HCT116 (cell line): ENCODE measurements around the gene CEBPA. TPM values are rescaled to one million over a fixed set of nuclear protein-coding genes. Genes with fewer than 3 reads are reported as not detected.

Source experiments
- ATAC-seq: fragments of 200-7000 bp; cut with Tn5 transposase; 2 replicates; pipeline ENCODE4 v1.9.1; 2020; ENCODE audit warnings: mild to moderate bottlenecking, moderate library complexity
- BruUV-seq: library from RNA; stranded (reverse); fragments of 400-500 nt; replicated peaks from 2 replicates; lab custom pipeline; 2021; lab: Mats Ljungman, UMichigan
- CTCF ChIA-PET: fragments of 300-600 bp; sonication (Branson Sonifier 250); formaldehyde crosslinking; loops from one replicate; lab custom pipeline; 2021; ENCODE audit warnings: antibody characterized with exemption; lab: Charles Lee
- POLR2A ChIA-PET: fragments of 300-600, 350-600 bp; sonication (Branson Sonifier 250); formaldehyde crosslinking; loops from one replicate; lab custom pipeline; 2021; ENCODE audit warnings: antibody characterized with exemption; lab: Charles Lee
- RAD21 ChIA-PET, 2 experiments: fragments of 300-600 bp; sonication (Branson Sonifier 250); formaldehyde crosslinking; loops; one replicate each; lab custom pipeline; 2023; ENCODE audit warnings: low total read pairs in 2 of 2; ENCODE audit not compliant: uncharacterized antibody in 2 of 2, unreplicated experiment in 2 of 2, low non-redundant PET in 1 of 2; lab: Charles Lee
- DNase-seq: peaks from one replicate; pipeline ENCODE4 v3.0.0-alpha.2; 2010; ENCODE audit warnings: low read depth, low spot score
- H2AFZ ChIP-seq: fragments of 200-600 bp; shearing (Covaris generic), sonication (generic); 2 replicates; pipeline ENCODE4 v1.6.1; 2017; ENCODE audit warnings: low read depth, mixed run types, mixed read lengths, antibody characterized with exemption, low read length; ENCODE audit not compliant: poor library complexity, severe bottlenecking
- H3K27ac ChIP-seq: 2 replicates; pipeline ENCODE4 v1.5.1; 2012; ENCODE audit warnings: low read depth, low read length
- H3K27me3 ChIP-seq: fragments of 200-600 bp; sonication (generic); 2 replicates; pipeline ENCODE4 v1.6.1; 2016; ENCODE audit warnings: mixed run types, low read length, mixed read lengths; ENCODE audit not compliant: insufficient read depth
- H3K36me3 ChIP-seq, 2 experiments: fragments of 200-500 bp in 1 of 2; fragments of 200-600 bp in 1 of 2; sonication (Bioruptor generic) in 1 of 2; sonication (generic) in 1 of 2; 2 replicates each; pipeline versions ENCODE4 v1.5.1 to v1.6.1; 2014 to 2016; ENCODE audit warnings: low read length in 2 of 2, inconsistent platforms in 1 of 2, mixed read lengths in 1 of 2, mixed run types in 1 of 2; ENCODE audit not compliant: insufficient read depth in 2 of 2, control insufficient read depth in 1 of 2
- H3K4me1 ChIP-seq, 2 experiments: fragments of 200-600 bp in 1 of 2; sonication (generic) in 1 of 2; 2 replicates each; pipeline versions ENCODE4 v1.5.1 to v1.6.1; 2012 to 2017; ENCODE audit warnings: low read length in 2 of 2, inconsistent platforms in 1 of 2, mild to moderate bottlenecking in 1 of 2, mixed read lengths in 1 of 2, mixed run types in 1 of 2, moderate library complexity in 1 of 2; ENCODE audit not compliant: insufficient read depth in 2 of 2, control insufficient read depth in 1 of 2
- H3K4me2 ChIP-seq: fragments of 200-600 bp; sonication (generic); 2 replicates; pipeline ENCODE4 v1.6.1; 2017; ENCODE audit warnings: mixed run types, low read length, mixed read lengths
- H3K4me3 ChIP-seq, 2 experiments: fragments of 200-600 bp in 1 of 2; sonication (generic) in 1 of 2; replicated peaks in 1 of 2; 2 replicates each; pipeline ENCODE4 v1.5.1; 2011 to 2016; ENCODE audit warnings: low read length in 2 of 2, control low read depth in 1 of 2, low read depth in 1 of 2, mild to moderate bottlenecking in 1 of 2, mixed read lengths in 1 of 2, mixed run types in 1 of 2
- H3K79me2 ChIP-seq: fragments of 200-600 bp; sonication (generic); 2 replicates; pipeline ENCODE4 v1.6.1; 2017; ENCODE audit warnings: mild to moderate bottlenecking, mixed run types, low read length, moderate library complexity, mixed read lengths; ENCODE audit not compliant: insufficient read depth
- H3K9ac ChIP-seq: fragments of 200-600 bp; sonication (generic); 2 replicates; pipeline ENCODE4 v1.6.1; 2016; ENCODE audit warnings: low read length, mixed read lengths
- H3K9me2 ChIP-seq: fragments of 200-600 bp; sonication (generic), shearing (Covaris generic); 2 replicates; pipeline ENCODE4 v1.6.1; 2017; ENCODE audit warnings: mixed run types, mild to moderate bottlenecking, moderate library complexity; ENCODE audit not compliant: insufficient read depth
- H3K9me3 ChIP-seq, 2 experiments: fragments of 200-500 bp in 1 of 2; fragments of 200-600 bp in 1 of 2; sonication (Bioruptor generic) in 1 of 2; sonication (generic) in 1 of 2; 2 replicates each; pipeline ENCODE4 v1.6.1; 2014 to 2017; ENCODE audit warnings: low read length in 2 of 2, mixed read lengths in 2 of 2, inconsistent platforms in 1 of 2, low read depth in 1 of 2, mild to moderate bottlenecking in 1 of 2, mixed run types in 1 of 2, moderate library complexity in 1 of 2; ENCODE audit not compliant: control insufficient read depth in 1 of 2, insufficient read depth in 1 of 2
- H4K20me1 ChIP-seq: fragments of 200-600 bp; sonication (generic), shearing (Covaris generic); 2 replicates; pipeline ENCODE4 v1.6.1; 2017; ENCODE audit warnings: mixed run types, mild to moderate bottlenecking, moderate library complexity; ENCODE audit not compliant: insufficient read depth
- CEBPB ChIP-seq: IDR thresholded peaks from 2 replicates; pipeline ENCODE4 v1.6.1; 2012; ENCODE audit warnings: low read depth
- CTCF ChIP-seq, 3 experiments: fragments of 200-600 bp in 1 of 3; sonication (generic) in 1 of 3; IDR thresholded peaks in 2 of 3; conservative IDR thresholded peaks in 1 of 3; 2 replicates each; pipeline ENCODE4 v1.5.1; 2012 to 2017; ENCODE audit warnings: low read depth in 2 of 3, low read length in 2 of 3, antibody characterized with exemption in 1 of 3, borderline replicate concordance in 1 of 3, control low read depth in 1 of 3, mild to moderate bottlenecking in 1 of 3, mixed read lengths in 1 of 3, mixed run types in 1 of 3, moderate library complexity in 1 of 3; ENCODE audit not compliant: insufficient read depth in 1 of 3
- EGR1 ChIP-seq: IDR thresholded peaks from 2 replicates; pipeline ENCODE4 v1.6.1; 2012; ENCODE audit warnings: low read depth
- EZH2 ChIP-seq: fragments of 200-600 bp; sonication (generic); IDR thresholded peaks from 2 replicates; pipeline ENCODE4 v1.6.1; 2017; ENCODE audit warnings: antibody characterized with exemption, mixed run types
- EZH2phosphoT487 ChIP-seq: fragments of 200-600 bp; IDR thresholded peaks from 2 replicates; pipeline ENCODE4 v1.6.1; 2018; ENCODE audit warnings: antibody characterized with exemption, borderline replicate concordance
- JUND ChIP-seq: IDR thresholded peaks from 2 replicates; pipeline ENCODE4 v1.6.1; 2012
- MAX ChIP-seq: IDR thresholded peaks from 2 replicates; pipeline ENCODE4 v1.6.1; 2012
- POLR2A ChIP-seq: IDR thresholded peaks from 2 replicates; pipeline ENCODE4 v1.7.0; 2011; ENCODE audit warnings: borderline replicate concordance; ENCODE audit not compliant: insufficient read depth, insufficient read length; ENCODE audit errors: extremely low read depth
- POLR2AphosphoS5 ChIP-seq: IDR thresholded peaks from 2 replicates; pipeline ENCODE4 v1.6.1; 2011; ENCODE audit warnings: mild to moderate bottlenecking, low read depth, low read length, moderate library complexity
- RAD21 ChIP-seq: IDR thresholded peaks from 2 replicates; pipeline ENCODE4 v1.6.1; 2012; ENCODE audit warnings: low read depth, mild to moderate bottlenecking
- SIN3A ChIP-seq: IDR thresholded peaks from 2 replicates; pipeline ENCODE4 v1.6.1; 2012; ENCODE audit warnings: low read depth
- SP1 ChIP-seq: IDR thresholded peaks from 2 replicates; pipeline ENCODE4 v1.6.1; 2012; ENCODE audit warnings: low read depth
- TCF7L2 ChIP-seq: IDR thresholded peaks from 2 replicates; pipeline ENCODE4 v1.7.0; 2011; ENCODE audit warnings: borderline replicate concordance, inconsistent platforms; ENCODE audit not compliant: insufficient read depth, insufficient read length; ENCODE audit errors: extremely low read depth
- YY1 ChIP-seq: IDR thresholded peaks from 2 replicates; pipeline ENCODE4 v1.6.1; 2011; ENCODE audit warnings: low read length, low read depth, moderate library complexity, mild to moderate bottlenecking; ENCODE audit not compliant: insufficient replicate concordance; ENCODE audit errors: extremely low read depth
- ZFX ChIP-seq: fragments of 450-650 bp; IDR thresholded peaks from 2 replicates; pipeline ENCODE4 v1.6.1; 2017
- intact Hi-C: fragments of 100-400 bp; cut with micrococcal nuclease; formaldehyde crosslinking; loops from 2 replicates; pipeline ENCODE4 v1.10.0; 2022
- total RNA-seq: library from RNA; stranded (reverse); gene quantifications from one replicate; pipeline ENCODE4 v1.2.1, GENCODE V29; 2021; ENCODE audit not compliant: unreplicated experiment
- TF ChIP-seq, protein P1 (sequence below): IDR thresholded peaks from 2 replicates; pipeline ENCODE4 v1.6.1; 2011; ENCODE audit warnings: mild to moderate bottlenecking, low read length, moderate library complexity; ENCODE audit not compliant: insufficient replicate concordance; ENCODE audit errors: extremely low read depth

CEBPA gene
- total RNA-seq, 1 experiment from 2014 or later = 7.0 TPM

GRCh38 chr19:33257828-33258227 lies 44.5 kb downstream of the CEBPA start:
- Histone ChIP-seq H2AFZ (no peak overlapping the region), H4K20me1 (no peaks in the 10 kb centered on the region), H3K79me2 (no peaks in the 10 kb centered on the region), H3K9me2 (no peaks in the 10 kb centered on the region), H3K27ac (no peak overlapping the region), H3K4me1 (no peaks in the 10 kb centered on the region), H3K9me3 (no peaks in the 10 kb centered on the region), H3K36me3 (no peaks in the 10 kb centered on the region), H3K4me2 (no peak overlapping the region), H3K9ac (no peak overlapping the region), H3K4me3 (no peak overlapping the region), H3K27me3 (no peaks in the 10 kb centered on the region)
- ChIA-PET CTCF (no interaction called here), RAD21 (no interaction called here), POLR2A (no interaction called here)
- TF ChIP-seq JUND = no peak
- TF ChIP-seq ZFX = no peak
- TF ChIP-seq CEBPB = no peak
- no peak for TF ChIP-seq SIN3A
- intact Hi-C loops = no loop called here
- no TSS peak for BruUV-seq
- no peak for DNase-seq
- no peak for ATAC-seq

GRCh38 chr19:33256261-33256660 lies 46.1 kb downstream of the CEBPA start:
- no peak for ATAC-seq
- Histone ChIP-seq H3K4me2 (no peak overlapping the region), H3K36me3 (no peaks in the 10 kb centered on the region), H3K27me3 (no peaks in the 10 kb centered on the region)
- CTCF ChIA-PET = interaction anchor here (1.0 kb wide), 1 partner anchor 160 kb away, joined by 3 read pairs; no protein-coding TSS in a partner anchor
- TF ChIP-seq, protein P1, sequence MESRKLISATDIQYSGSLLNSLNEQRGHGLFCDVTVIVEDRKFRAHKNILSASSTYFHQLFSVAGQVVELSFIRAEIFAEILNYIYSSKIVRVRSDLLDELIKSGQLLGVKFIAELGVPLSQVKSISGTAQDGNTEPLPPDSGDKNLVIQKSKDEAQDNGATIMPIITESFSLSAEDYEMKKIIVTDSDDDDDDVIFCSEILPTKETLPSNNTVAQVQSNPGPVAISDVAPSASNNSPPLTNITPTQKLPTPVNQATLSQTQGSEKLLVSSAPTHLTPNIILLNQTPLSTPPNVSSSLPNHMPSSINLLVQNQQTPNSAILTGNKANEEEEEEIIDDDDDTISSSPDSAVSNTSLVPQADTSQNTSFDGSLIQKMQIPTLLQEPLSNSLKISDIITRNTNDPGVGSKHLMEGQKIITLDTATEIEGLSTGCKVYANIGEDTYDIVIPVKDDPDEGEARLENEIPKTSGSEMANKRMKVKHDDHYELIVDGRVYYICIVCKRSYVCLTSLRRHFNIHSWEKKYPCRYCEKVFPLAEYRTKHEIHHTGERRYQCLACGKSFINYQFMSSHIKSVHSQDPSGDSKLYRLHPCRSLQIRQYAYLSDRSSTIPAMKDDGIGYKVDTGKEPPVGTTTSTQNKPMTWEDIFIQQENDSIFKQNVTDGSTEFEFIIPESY = no peak
- TF ChIP-seq EZH2 (no peak), TCF7L2 (no peak), ZFX (no peak), RAD21 (no peak), CEBPB (no peak), POLR2AphosphoS5 (no peak), CTCF (IDR thresholded peaks at IDR 0.05 in 2 of 3, conservative IDR thresholded peaks at IDR 0.05 in 1 of 3; ENCODE audit: borderline replicate concordance in 1 of 3, insufficient read depth in 1 of 3, low read depth in 2 of 3, low read length in 2 of 3) (no peak), MAX (no peak), EZH2phosphoT487 (no peak), YY1 (no peak), SIN3A (no peak), SP1 (no peak), EGR1 (no peak), JUND (no peak), POLR2A (no peak)
- TF ChIP-seq, all 23 proteins: peak for 0
- Histone ChIP-seq H4K20me1 (no peaks in the 10 kb centered on the region), H2AFZ (no peak overlapping the region), H3K27ac (no peak overlapping the region), H3K79me2 (no peaks in the 10 kb centered on the region), H3K4me1 (no peaks in the 10 kb centered on the region), H3K9ac (no peak overlapping the region), H3K4me3 (no peak overlapping the region), H3K9me2 (no peaks in the 10 kb centered on the region), H3K9me3 (no peaks in the 10 kb centered on the region)
- POLR2A ChIA-PET = no interaction called here
- BruUV-seq = no TSS peak
- intact Hi-C loops = no loop called here
- DNase-seq = no peak
- RAD21 ChIA-PET = no interaction called here
